T-helper 17 cell (primary cell): ENCODE measurements around the gene TSPAN18. TPM values are rescaled to one million over a fixed set of nuclear protein-coding genes. Genes with fewer than 3 reads are reported as not detected.

Experiments
- ATAC-seq: fragments of 150-1000 bp; cut with Tn5 transposase; 2 replicates; pipeline ENCODE4 v1.10.0; 2021; ENCODE audit warnings: mild to moderate bottlenecking, moderate library complexity
- DNase-seq, 3 donors: peaks; one replicate each; pipeline versions ENCODE4 v3.0.0 to v3.0.0-alpha.2; 2020 to 2021
- H3K9me3 ChIP-seq: one replicate; pipeline ENCODE4 v1.7.0; 2013; ENCODE audit warnings: low read length, mild to moderate bottlenecking; ENCODE audit not compliant: control insufficient read depth, poor library complexity, severe bottlenecking
- H3K27ac Mint-ChIP-seq: one replicate; pipeline ENCODE4 v1.8.0; 2022; ENCODE audit warnings: mild to moderate bottlenecking, moderate library complexity, mixed read lengths
- H3K27me3 Mint-ChIP-seq: one replicate; pipeline ENCODE4 v1.8.0; 2022; ENCODE audit warnings: mixed read lengths
- H3K36me3 Mint-ChIP-seq: one replicate; pipeline ENCODE4 v1.8.0; 2022; ENCODE audit warnings: low read depth, mixed read lengths
- H3K4me1 Mint-ChIP-seq: one replicate; pipeline ENCODE4 v1.8.0; 2022; ENCODE audit warnings: mild to moderate bottlenecking, mixed read lengths
- H3K4me3 Mint-ChIP-seq: one replicate; pipeline ENCODE4 v1.8.0; 2022; ENCODE audit warnings: mild to moderate bottlenecking, moderate library complexity, mixed read lengths
- total RNA-seq, 4 donors: library from RNA in 2 of 4; stranded (reverse) in 2 of 4; gene quantifications; one replicate each; pipeline ENCODE4 v1.2.3 and lab custom pipeline; 2022 to 2026

The TSPAN18 gene, protein sequence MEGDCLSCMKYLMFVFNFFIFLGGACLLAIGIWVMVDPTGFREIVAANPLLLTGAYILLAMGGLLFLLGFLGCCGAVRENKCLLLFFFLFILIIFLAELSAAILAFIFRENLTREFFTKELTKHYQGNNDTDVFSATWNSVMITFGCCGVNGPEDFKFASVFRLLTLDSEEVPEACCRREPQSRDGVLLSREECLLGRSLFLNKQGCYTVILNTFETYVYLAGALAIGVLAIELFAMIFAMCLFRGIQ
- total RNA-seq (10 to 100 TPM; 79.8 to 93.2 TPM), total RNA-seq (lab: John Stamatoyannopoulos, UW) (15.3 to 38.4 reads per million in 2 donors)

DNA sequence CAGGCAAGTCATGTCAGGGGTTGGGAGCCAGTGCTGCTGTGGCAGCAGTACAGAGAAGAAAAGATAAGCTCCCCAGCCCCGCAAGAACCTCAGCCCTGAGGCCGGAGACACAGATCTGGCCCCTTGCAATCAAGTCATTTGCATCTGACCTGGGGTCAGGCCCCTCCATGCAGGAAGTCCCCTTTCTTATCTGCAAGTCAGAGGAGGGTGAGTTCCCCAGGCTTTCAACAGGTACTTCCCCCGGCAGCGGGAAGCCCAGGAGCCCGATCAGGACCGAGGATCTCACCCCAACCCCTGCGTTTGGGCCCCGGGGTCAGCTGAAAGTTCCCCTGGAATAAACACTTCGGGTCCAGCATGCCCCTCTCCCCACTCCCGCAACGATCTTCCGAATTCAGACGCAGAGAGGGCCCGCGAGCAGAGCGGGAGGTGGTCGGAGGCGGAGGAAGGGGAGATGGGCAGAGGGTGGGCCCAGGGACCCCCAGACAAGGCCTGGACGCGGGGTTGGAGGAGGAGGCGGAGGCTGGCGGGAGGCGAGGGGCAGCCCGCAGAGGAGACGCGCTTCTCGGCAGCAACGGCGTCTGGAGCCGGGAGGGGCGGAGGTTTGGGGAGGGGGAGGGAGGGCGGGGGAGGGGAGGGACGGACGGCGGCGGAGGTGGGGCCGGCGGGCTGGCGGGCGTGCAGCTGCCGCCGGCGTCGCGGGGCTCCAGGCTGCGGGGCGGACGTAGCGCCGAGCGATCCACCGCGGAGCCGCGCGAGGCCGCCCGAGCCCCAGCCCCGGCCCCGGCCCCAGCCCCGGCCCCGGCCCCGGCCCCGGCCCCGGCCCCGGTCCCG is at the start of gene TSPAN18:
Gene TSPAN18 (plus strand): TSS at position 680 of the 831 bp plus-strand sequence. CDS start 179,455 bp downstream, outside the sequence.
- H3K9me3 ChIP-seq, result no peaks in the 10 kb centered on the region
- peak; percentile 67 for ATAC-seq
- DNase-seq, result peak; percentile 27 to 44 (median 36)
- Mint-ChIP-seq H3K4me1 (peaks cover 42% of the 10 kb centered on the region), H3K27me3 (no peaks in the 10 kb centered on the region), H3K27ac (peak within 1 kb of the TSS; percentile 96), H3K36me3 (peaks cover 2% of the 10 kb centered on the region), H3K4me3 (peak within 1 kb of the TSS; percentile 95)

DNA sequence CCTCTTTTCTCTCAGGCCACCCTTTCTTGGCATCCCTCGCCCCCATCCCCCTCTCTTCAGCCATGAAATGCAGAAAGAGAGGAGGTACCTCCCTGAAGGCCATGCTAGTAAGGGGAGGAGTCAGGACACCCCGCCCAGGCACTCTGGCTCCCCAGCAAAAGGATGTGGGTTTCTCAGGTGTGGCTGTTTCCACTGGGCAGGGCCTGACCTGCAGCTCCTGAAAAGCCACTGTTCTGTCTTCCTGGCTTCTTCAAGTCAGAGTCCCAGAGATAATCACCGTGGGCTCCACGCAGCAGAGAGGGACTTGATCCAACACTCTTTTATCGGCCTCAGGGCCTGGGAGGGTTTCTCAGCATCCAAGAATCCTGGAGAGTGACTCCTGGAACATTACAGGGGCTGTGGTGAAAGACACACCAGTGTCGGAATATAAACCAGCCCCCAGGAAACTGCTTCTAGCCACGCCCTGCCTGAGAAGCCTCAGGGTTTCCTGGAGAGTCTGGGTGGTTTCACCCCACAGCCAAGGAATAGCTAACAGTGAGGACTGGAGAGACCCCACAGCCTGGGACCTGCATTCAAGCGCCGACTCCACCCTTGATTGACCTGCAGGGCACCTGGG is 45.7 kb upstream of the TSPAN18 start:
- DNase-seq, result peak in 1 of 3 donors; percentile 21
- no peaks in the 10 kb centered on the region for H3K9me3 ChIP-seq
- H3K4me1 Mint-ChIP-seq, result peaks cover 37% of the 10 kb centered on the region
- H3K27ac Mint-ChIP-seq, result peak overlapping the region; percentile 6
- no peaks in the 10 kb centered on the region for H3K36me3 Mint-ChIP-seq
- H3K4me3 Mint-ChIP-seq, result peak overlapping the region; percentile 89
- no peaks in the 10 kb centered on the region for H3K27me3 Mint-ChIP-seq
- peak; percentile 86 for ATAC-seq

DNA sequence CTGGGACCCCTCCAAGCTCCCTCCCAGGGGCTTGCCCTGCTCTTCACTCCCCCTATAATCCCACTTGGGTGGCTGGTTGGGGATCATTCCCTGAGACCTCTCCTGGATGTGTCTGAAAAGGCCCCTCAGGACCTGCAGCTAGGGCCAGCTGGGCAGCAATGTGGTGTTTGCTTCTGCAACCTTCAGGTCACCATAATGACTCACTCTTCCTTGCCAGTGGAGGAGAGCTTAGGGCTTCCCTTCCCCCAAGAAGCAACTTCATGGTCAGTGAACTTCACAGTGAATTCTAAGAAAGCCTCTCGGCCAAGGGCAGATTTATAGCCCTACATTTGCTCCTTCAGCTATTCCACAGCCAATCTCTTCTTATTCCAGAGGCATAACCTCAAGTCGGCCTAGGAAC is 45.1 kb upstream of the TSPAN18 start:
- Mint-ChIP-seq H3K27ac (peak overlapping the region; percentile 6), H3K4me1 (peaks cover 41% of the 10 kb centered on the region)
- ATAC-seq, result no peak

DNA sequence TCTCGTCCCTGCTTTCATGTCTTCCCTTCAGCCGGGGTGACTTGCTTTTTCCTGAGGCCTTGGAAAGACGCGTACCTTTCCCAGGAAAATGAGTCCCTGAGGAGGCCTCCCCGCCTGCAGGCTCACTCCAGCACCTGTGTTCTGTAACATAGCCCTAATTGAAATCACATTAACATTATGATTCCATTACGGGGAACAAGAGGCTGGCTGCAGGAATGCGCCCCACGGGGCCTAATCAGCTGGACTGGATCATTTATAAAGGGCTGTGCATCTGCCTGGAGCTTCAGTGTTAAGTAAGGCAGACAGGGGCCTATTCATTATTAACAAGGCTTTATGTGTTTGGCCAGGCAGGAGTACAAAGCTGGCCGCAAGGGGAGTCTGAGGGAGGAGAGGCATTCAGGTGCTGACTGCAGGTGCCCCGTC is 41.9 kb upstream of the TSPAN18 start:
- Mint-ChIP-seq H3K36me3 (no peaks in the 10 kb centered on the region), H3K27me3 (no peaks in the 10 kb centered on the region), H3K4me1 (peaks cover 45% of the 10 kb centered on the region), H3K4me3 (no peak overlapping the region), H3K27ac (no peak overlapping the region)
- DNase-seq, result no peak
- H3K9me3 ChIP-seq, result no peaks in the 10 kb centered on the region
- no peak for ATAC-seq

More for the DNA sequence above, 45.1 kb upstream of the TSPAN18 start:
- Mint-ChIP-seq H3K36me3 (no peaks in the 10 kb centered on the region), H3K4me3 (peak overlapping the region; percentile 89), H3K27me3 (no peaks in the 10 kb centered on the region)
- no peak for DNase-seq
- H3K9me3 ChIP-seq, result no peaks in the 10 kb centered on the region

DNA sequence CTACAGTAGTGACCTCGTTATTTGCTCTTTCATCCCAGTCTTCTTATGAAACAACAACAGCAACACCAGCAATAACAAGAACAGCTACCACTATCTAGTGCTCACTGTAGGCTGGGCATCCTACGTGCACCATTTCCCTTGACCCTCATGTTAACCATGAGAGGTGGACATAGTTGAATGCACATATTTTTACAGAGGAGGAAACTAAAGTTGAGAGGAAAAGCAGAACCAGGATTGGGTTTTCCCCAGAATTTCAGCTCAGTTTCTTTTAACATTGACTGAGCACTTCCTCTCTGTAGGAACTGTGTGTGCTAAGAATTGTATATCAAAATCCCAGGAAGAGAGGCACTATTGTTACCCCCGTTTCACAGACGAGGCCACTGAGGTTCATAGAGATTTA is 39.4 kb upstream of the TSPAN18 start:
- peaks cover 25% of the 10 kb centered on the region for H3K4me1 Mint-ChIP-seq
- no peaks in the 10 kb centered on the region for H3K36me3 Mint-ChIP-seq
- no peaks in the 10 kb centered on the region for H3K27me3 Mint-ChIP-seq
- H3K4me3 Mint-ChIP-seq, result peak overlapping the region; percentile 25
- ATAC-seq (no peak), DNase-seq (no peak)
- H3K9me3 ChIP-seq, result no peaks in the 10 kb centered on the region
- H3K27ac Mint-ChIP-seq, result peak overlapping the region; percentile 66

DNA sequence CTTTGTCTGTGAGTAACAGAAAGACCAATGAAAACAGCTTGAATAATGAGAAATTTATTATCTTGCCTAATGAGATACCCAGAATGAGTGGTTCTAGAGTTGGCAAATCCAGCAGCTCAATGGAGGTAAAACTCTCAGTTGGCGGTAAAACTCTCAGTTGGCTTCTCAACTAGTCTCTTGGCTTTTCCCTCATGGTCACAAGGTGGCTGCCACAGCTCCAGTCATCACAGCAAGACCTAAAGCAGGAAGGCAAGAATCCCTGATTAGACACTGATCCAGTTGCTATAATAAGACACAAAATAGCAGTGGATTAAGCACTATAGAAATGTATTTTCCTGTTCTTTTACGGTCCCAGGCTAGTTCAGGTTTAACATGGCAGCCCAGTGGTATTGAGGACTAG is 37.5 kb upstream of the TSPAN18 start:
- Mint-ChIP-seq H3K4me3 (no peak overlapping the region), H3K27ac (no peak overlapping the region)

DNA sequence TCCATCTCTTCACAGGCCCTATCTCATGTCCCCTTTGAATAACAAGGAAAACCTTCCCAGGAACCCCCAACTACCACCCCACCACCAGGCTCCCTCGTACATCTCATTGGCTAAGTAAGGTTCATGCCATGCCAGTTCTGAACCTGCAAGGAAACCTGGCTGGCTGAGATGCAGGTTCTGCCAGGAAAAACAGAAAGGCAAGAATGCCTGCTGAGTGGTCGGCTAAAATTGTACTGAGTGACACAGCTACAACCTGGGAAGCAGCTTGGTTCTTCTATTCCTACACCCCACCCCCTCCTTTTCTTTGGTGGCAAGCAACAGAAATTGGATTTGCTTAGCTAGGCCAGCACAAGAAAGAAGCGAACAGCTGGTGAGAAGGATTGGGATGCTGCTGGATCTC is 36.1 kb upstream of the TSPAN18 start:
- no peak overlapping the region for H3K4me3 Mint-ChIP-seq
- H3K4me1 Mint-ChIP-seq, result peaks cover 23% of the 10 kb centered on the region
- H3K27me3 Mint-ChIP-seq, result no peaks in the 10 kb centered on the region
- ATAC-seq (no peak), DNase-seq (no peak)
- no peaks in the 10 kb centered on the region for H3K36me3 Mint-ChIP-seq
- peak overlapping the region; percentile 47 for H3K27ac Mint-ChIP-seq
- no peaks in the 10 kb centered on the region for H3K9me3 ChIP-seq

More for the DNA sequence above, 37.5 kb upstream of the TSPAN18 start:
- ATAC-seq (no peak), DNase-seq (no peak)
- Mint-ChIP-seq H3K27me3 (no peaks in the 10 kb centered on the region), H3K4me1 (peaks cover 17% of the 10 kb centered on the region), H3K36me3 (no peaks in the 10 kb centered on the region)
- no peaks in the 10 kb centered on the region for H3K9me3 ChIP-seq

DNA sequence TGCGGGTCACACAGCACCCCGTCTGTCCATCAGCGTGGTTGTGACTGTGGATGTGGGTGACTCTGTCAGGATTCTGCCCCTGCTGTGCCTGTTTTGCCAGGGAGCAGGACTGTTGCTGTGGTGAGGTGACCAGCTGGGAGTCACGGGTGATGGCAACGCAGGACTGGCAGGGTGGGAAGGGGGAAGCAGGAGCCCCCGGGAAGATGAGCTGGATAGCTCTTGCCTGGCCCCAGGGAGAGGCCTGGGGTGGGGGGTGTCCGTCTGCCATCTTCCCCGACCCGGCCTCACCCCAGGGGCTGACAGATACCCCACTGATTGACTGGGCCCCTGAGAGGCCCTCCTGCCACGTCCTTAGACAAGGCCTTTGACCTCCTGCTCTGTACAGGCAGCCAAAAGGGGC is 34.3 kb upstream of the TSPAN18 start:
- Mint-ChIP-seq H3K27ac (no peak overlapping the region), H3K36me3 (no peaks in the 10 kb centered on the region), H3K4me1 (peaks cover 15% of the 10 kb centered on the region), H3K27me3 (no peaks in the 10 kb centered on the region), H3K4me3 (no peak overlapping the region)
- DNase-seq, result no peak
- no peaks in the 10 kb centered on the region for H3K9me3 ChIP-seq
- ATAC-seq, result no peak

DNA sequence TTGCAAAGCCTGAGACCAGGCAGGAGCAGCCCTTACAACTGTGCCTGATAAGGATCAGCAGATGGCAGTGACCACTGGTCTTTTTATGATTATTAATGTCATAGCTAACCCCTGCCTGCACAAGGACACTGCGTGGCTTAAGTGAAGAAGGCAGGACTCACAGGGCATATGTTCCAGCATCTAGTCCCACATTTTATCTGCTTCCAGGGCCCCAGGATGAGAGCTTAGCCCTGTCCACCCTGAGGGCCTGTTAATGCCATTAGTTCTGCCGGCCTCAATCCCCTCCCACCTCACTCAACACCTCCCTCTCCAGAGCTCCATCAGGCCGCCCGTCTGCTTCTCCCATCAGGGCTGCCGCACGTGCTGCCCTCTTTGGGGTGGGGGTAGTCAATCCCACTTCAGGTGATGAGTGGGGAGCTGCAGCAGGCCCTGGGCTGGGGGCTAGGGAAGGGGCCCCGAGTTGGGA is 33.1 kb upstream of the TSPAN18 start:
- Mint-ChIP-seq H3K4me3 (no peak overlapping the region), H3K36me3 (no peaks in the 10 kb centered on the region), H3K4me1 (peaks cover 8% of the 10 kb centered on the region), H3K27ac (no peak overlapping the region), H3K27me3 (no peaks in the 10 kb centered on the region)
- no peaks in the 10 kb centered on the region for H3K9me3 ChIP-seq
- no peak for DNase-seq
- no peak for ATAC-seq

DNA sequence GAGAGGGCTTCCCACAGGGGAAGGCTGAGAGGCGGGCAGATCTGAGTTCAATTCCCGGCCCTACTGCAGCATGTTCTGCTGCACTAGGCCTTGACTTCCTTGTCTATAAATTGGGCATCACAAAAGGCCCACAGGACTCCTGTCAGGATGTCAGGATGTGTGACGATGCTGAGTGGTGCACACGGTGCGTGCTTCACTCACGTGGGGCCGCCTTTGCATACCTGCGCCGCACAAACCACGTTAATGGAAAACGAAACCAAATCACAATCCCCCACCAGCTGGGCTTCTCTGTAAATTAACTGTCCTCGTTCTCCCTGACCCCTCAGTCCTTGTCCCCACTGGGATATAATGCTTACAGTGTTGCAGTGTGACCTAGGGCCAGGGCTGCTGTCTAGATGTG is 32.3 kb upstream of the TSPAN18 start:
- Mint-ChIP-seq H3K4me1 (peaks cover 14% of the 10 kb centered on the region), H3K4me3 (no peak overlapping the region), H3K27me3 (no peaks in the 10 kb centered on the region), H3K27ac (peak overlapping the region; percentile 77), H3K36me3 (peaks cover 3% of the 10 kb centered on the region)
- H3K9me3 ChIP-seq, result no peaks in the 10 kb centered on the region
- DNase-seq, result no peak
- ATAC-seq, result peak; percentile 64

DNA sequence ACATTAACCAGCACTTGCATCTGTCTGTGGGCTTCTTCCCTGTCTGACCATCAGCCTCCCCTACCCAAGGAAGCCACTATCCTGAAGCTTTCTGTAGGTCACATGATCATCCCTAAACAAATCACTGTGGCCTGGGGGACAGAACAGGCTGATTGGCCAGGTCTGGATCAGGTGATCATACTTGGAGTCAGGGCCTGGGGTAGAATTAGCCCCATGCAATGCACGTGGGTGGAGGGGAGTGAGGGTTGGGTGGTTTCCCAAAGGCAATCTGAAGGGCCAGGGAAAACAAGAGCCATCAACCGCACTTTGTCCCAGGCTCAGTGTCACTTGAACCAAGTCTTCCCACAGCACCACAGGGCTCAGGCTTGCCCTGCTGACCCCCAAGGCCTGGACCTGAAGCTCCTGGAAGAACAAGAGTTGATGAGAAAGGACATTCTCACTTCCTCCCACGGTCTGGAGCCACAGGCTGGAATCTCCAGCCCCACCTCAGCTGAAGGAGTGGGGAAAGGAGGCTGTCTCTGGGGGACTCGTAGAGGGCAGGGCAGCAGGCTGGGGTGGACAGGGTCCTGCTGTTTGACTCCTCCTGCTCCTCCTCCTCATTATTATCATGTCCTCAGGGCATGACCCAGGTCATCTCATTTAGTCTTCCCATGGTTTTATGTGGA is 31.5 kb upstream of the TSPAN18 start:
- no peak for DNase-seq
- Mint-ChIP-seq H3K4me3 (peak overlapping the region; percentile 19), H3K4me1 (peaks cover 20% of the 10 kb centered on the region), H3K27ac (peak overlapping the region; percentile 77), H3K27me3 (peaks cover 6% of the 10 kb centered on the region), H3K36me3 (peaks cover 8% of the 10 kb centered on the region)
- H3K9me3 ChIP-seq, result no peaks in the 10 kb centered on the region
- no peak for ATAC-seq

DNA sequence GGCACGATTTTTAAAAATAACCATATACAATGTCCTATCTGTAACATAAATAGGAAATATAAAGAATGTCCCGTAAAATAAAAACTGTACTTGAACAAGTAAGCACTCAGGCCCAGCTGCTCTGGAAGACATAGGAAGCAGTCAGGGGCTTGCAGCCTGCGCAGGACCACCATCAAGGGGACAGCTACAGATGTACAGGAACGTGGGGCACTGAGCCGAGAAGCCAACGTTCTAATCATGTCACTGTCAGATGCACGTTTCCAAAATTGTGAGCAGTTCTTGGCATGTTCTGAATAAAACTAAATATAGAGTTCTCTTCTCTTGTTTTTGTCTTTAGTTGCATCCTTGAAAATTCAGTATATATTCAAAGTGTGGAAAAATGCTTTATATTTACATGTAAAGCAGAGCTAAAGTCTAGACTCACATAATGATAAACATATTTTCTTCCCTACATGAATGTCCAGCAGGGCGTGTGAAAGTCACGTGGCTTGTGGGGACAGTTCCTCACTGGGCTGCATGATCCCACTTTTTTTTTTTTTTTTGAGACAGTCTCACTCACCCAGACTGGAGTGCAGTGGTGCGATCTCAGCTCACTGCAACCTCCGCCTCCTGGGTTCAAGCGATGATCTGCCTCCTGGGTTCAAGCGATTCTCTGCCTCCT is 28.4 kb upstream of the TSPAN18 start:
- DNase-seq (no peak), ATAC-seq (no peak)
- Mint-ChIP-seq H3K4me1 (peaks cover 40% of the 10 kb centered on the region), H3K4me3 (no peak overlapping the region), H3K27me3 (peaks cover 6% of the 10 kb centered on the region), H3K36me3 (peaks cover 13% of the 10 kb centered on the region), H3K27ac (no peak overlapping the region)
- H3K9me3 ChIP-seq, result no peaks in the 10 kb centered on the region
